Measurements from ENCODE around the gene NCEH1.

NCEH1 gene

GRCh38 chr3:172690936-172691335 lies 19.9 kb downstream of the NCEH1 start:
- H3K4me1 Mint-ChIP-seq = no peaks in the 10 kb centered on the region
- H3K27me3 Mint-ChIP-seq (ENCODE audit: low read depth, poor library complexity) = no peaks in the 10 kb centered on the region
- no peak overlapping the region for H3K4me3 Mint-ChIP-seq
- H3K9me3 Mint-ChIP-seq = no peaks in the 10 kb centered on the region
- H3K36me3 Mint-ChIP-seq (ENCODE audit: low read depth) = no peaks in the 10 kb centered on the region
- H3K27ac Mint-ChIP-seq = peak overlapping the region; percentile 17
- DNase-seq = no peak
- TF ChIP-seq CTCF (IDR thresholded peaks at IDR 0.05) = no peak

GRCh38 chr3:172688588-172688987 lies 22.3 kb downstream of the NCEH1 start:
- Mint-ChIP-seq H3K27ac (no peak overlapping the region), H3K9me3 (no peaks in the 10 kb centered on the region), H3K27me3 (ENCODE audit: low read depth, poor library complexity) (no peaks in the 10 kb centered on the region), H3K4me3 (no peak overlapping the region), H3K4me1 (no peaks in the 10 kb centered on the region), H3K36me3 (ENCODE audit: low read depth) (no peaks in the 10 kb centered on the region)
- TF ChIP-seq CTCF (IDR thresholded peaks at IDR 0.05) = no peak
- DNase-seq = no peak

DNA sequence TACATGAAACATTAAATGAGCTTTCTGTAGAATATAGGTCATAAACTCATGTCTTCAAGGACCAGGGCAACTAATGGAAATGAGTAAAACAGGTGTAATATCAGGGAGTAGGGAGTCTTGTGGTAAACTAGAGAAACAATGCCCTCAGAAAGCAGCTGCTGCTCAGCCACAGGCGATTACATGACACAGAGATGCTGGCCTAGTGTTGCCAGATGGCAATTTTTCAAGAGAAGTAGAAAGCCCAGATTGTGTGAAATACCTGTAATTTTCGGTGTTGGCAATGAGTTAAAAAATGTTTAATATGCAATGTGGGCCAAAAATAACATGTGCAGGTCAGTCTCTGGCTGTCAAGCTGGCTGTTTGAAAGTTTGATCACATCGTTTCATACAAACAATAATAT lies 23.4 kb downstream of the NCEH1 start:
- Mint-ChIP-seq H3K27me3 (ENCODE audit: low read depth, poor library complexity) (no peaks in the 10 kb centered on the region), H3K36me3 (ENCODE audit: low read depth) (no peaks in the 10 kb centered on the region), H3K4me3 (no peak overlapping the region), H3K27ac (no peak overlapping the region), H3K9me3 (no peaks in the 10 kb centered on the region), H3K4me1 (no peaks in the 10 kb centered on the region)
- DNase-seq = no peak
- TF ChIP-seq CTCF (IDR thresholded peaks at IDR 0.05) = no peak

DNA sequence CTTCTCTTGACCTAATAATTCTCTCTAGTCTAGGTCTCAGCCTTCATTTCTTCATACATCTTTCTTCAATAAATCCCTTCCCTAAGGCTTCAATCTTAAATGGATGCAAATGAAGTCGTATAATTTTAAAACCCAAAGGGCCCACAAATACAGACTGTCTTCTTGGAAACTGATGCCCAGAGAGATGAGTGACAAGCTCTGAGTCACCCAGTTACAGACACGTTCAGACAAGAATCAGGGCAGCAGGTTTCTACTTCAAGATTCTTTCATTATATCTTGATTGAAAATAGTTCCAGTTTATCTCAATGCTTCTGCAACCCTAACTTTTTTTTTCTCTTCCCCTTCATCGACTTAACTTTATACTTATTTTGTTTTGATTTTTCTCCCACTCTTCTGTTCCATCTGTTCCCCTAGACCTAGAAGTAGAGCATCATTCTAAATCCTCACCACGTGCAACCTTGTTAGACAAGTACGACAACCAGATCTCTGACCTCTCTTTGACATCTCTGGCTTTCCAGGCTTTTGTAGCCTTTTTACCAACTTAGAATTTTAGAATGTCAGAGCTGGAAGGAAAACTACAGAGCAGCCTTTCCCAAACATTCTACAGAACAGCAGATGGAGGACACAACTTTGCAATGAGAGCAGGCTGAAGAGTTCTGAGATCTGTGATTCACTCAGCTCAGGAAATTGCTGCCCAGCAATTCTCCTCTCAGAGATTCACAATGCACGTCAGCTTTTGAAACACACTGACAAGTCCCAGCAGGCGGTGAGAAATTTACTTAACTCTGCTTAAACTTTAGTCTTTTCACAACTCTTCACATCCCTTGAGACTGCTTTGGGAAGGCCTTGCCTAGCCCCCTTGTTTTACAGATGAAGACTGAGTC lies 25.3 kb downstream of the NCEH1 start:
- no peaks in the 10 kb centered on the region for H3K36me3 Mint-ChIP-seq (ENCODE audit: low read depth)
- no peak for TF ChIP-seq CTCF (IDR thresholded peaks at IDR 0.05)
- no peak for DNase-seq
- no peaks in the 10 kb centered on the region for H3K4me1 Mint-ChIP-seq
- no peaks in the 10 kb centered on the region for H3K27me3 Mint-ChIP-seq (ENCODE audit: low read depth, poor library complexity)
- no peaks in the 10 kb centered on the region for H3K9me3 Mint-ChIP-seq
- H3K4me3 Mint-ChIP-seq = no peak overlapping the region
- no peak overlapping the region for H3K27ac Mint-ChIP-seq

- H3K27ac Mint-ChIP-seq = peak overlapping the region; percentile 3
- H3K4me3 Mint-ChIP-seq = no peak overlapping the region
- no peaks in the 10 kb centered on the region for H3K36me3 Mint-ChIP-seq (ENCODE audit: low read depth)
- no peaks in the 10 kb centered on the region for H3K9me3 Mint-ChIP-seq
- no peak for TF ChIP-seq CTCF (IDR thresholded peaks at IDR 0.05)
- no peak for DNase-seq
- H3K4me1 Mint-ChIP-seq = peaks cover 29% of the 10 kb centered on the region
- no peaks in the 10 kb centered on the region for H3K27me3 Mint-ChIP-seq (ENCODE audit: low read depth, poor library complexity)
These were observed 30.2 kb downstream of the NCEH1 start for GRCh38 chr3:172680684-172681083.

DNA sequence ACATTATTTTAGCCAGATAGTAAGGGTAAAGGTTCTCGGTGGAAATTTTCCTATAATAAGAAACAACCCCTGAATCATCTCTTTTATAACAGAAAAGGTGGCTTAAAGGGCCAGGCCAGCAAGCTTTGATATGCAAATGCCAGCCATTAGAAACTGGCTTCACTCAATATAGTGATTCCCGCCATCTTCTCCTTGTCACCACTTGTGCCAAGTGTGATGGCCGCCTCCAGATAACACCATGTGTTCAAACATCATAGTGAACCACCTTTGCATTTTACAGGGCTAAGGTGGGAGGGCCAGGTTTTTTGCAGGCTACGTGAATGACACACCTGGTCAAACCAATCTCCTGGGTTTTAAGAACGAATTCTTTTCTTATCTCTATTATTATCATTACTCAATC lies 31.3 kb downstream of the NCEH1 start:
- no peaks in the 10 kb centered on the region for H3K36me3 Mint-ChIP-seq (ENCODE audit: low read depth)
- no peaks in the 10 kb centered on the region for H3K9me3 Mint-ChIP-seq
- DNase-seq = no peak
- H3K4me1 Mint-ChIP-seq = peaks cover 29% of the 10 kb centered on the region
- H3K27ac Mint-ChIP-seq = no peak overlapping the region
- no peaks in the 10 kb centered on the region for H3K27me3 Mint-ChIP-seq (ENCODE audit: low read depth, poor library complexity)
- H3K4me3 Mint-ChIP-seq = no peak overlapping the region
- TF ChIP-seq CTCF (IDR thresholded peaks at IDR 0.05) = no peak

All from nephron progenitor cell (in vitro differentiated cells).